ACHN (cell line): ENCODE measurements around the gene MYO3A.

Source experiments
- DNase-seq: peaks from one replicate; pipeline ENCODE4 v3.0.0-alpha.2; 2015
- in situ Hi-C: cut with HindIII; loops from 2 replicates; pipeline ENCODE4 v1.10.0; 2017; ENCODE audit warnings: low sequenced_read_pairs, low pct_ligation_motif_present, low pct_unique_long_range_greater_than_20kb

Gene MYO3A, protein sequence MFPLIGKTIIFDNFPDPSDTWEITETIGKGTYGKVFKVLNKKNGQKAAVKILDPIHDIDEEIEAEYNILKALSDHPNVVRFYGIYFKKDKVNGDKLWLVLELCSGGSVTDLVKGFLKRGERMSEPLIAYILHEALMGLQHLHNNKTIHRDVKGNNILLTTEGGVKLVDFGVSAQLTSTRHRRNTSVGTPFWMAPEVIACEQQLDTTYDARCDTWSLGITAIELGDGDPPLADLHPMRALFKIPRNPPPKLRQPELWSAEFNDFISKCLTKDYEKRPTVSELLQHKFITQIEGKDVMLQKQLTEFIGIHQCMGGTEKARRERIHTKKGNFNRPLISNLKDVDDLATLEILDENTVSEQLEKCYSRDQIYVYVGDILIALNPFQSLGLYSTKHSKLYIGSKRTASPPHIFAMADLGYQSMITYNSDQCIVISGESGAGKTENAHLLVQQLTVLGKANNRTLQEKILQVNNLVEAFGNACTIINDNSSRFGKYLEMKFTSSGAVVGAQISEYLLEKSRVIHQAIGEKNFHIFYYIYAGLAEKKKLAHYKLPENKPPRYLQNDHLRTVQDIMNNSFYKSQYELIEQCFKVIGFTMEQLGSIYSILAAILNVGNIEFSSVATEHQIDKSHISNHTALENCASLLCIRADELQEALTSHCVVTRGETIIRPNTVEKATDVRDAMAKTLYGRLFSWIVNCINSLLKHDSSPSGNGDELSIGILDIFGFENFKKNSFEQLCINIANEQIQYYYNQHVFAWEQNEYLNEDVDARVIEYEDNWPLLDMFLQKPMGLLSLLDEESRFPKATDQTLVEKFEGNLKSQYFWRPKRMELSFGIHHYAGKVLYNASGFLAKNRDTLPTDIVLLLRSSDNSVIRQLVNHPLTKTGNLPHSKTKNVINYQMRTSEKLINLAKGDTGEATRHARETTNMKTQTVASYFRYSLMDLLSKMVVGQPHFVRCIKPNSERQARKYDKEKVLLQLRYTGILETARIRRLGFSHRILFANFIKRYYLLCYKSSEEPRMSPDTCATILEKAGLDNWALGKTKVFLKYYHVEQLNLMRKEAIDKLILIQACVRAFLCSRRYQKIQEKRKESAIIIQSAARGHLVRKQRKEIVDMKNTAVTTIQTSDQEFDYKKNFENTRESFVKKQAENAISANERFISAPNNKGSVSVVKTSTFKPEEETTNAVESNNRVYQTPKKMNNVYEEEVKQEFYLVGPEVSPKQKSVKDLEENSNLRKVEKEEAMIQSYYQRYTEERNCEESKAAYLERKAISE (N-terminal part only)

DNA sequence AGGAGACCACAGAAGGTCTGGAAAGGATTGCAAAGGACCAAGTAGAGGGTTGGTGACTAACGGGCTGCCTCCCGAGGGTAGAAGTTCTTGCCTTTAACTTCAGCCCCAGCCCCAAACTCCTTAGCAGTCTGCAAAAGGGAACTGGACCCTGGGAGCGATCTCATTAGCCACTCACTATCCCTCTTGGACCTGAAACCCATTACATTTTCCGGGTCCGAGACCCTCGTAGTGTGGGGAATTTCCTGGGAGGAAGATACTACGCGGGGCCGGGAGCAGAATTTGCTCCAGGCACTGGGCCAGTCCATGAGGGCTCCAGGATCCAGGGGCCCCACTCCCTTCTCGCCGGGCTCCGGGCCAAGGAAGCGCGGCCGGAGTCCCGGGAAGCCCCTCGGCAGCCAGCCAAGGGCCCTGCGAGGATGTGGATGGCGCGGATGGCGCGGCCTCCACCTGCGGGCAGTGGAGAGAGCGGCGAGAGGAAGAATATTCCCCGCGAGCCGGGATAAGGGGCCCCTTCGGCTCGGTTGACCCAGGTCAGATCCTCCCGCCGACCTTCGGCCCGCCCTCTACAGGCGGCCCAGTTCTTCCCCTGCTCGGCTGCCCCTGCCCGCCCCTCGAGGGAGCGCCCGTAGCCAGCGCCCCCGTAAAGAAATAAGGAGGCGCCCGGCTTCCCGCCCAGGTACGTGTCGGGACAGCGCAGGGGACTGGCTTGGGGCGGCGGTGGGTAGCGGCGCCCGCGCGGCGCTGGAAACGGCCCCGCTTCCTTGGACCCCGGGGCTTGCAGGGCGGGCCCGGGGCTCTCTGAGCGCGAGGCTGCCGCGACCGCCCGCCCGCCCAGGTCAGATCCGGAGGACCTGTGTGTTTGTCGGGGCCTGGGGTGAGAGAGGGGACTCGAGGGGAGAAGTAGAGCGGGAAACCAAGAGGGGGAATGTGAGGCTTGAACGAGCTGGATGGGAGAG, at the start of gene MYO3A:
Gene MYO3A, plus strand, starts transcription at position 577 of the 956 bp plus-strand sequence. CDS start 17,882 bp downstream, outside the sequence.
- no peak for DNase-seq
- in situ Hi-C loops: no loop called here

DNA sequence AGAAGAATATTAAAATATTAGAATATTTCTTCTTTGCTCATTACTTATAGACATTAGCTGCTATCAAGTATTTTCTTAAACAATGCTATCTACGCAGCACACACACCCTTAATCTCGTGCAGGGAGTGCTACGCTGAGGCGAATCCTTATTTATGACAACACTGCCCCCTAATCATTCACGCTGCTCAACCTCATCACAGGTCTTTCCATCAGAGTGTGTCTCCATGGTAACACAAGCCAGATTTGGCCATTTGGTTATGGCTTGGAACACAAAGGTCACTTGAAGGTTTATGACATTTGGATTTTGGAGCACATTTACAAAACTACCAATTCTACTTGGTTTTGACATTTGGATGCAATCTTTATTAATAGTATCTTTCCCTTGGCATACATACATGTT, 45.4 kb upstream of the MYO3A start:
- no peak for DNase-seq
- in situ Hi-C loops: no loop called here

DNA sequence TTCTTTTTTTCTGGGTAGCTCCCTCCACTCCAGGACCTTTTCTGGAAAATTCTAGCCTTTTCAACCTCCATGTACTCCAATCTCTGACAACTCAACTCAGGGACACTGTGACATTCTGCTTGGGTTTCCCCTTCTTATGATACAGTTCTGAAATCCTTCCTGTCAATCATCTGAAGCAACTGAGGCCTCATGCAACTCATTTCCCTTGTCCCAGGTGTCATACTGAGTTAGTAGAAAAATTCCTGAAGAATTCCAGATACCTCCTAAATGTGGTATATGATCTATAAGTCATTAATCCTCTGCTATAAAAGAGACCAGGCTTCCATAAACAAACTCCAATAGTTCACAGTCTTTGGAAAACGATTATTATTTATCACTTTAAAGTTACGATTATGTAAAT, 43.0 kb upstream of the MYO3A start:
- DNase-seq: no peak
- in situ Hi-C loops: no loop called here

DNA sequence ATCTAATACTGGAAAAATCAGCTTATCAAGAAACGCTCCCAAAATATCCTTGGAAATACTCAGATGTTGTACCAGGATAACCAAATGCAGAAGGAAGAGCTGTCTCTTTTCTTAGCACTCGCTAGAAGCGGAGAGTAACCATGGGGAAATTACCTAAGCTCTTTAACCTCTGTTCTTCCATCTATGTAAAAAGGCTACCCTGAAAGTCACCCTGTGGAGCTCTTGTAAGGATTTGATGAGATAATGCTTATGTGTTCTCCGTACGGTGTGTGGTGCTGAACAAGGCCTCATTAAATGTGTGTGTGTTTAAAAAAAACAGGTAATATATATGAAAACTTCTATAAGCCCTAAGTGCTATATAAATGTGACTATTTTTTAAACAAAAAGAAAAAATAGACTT, 38.2 kb upstream of the MYO3A start:
- DNase-seq: no peak
- in situ Hi-C loops: no loop called here

DNA sequence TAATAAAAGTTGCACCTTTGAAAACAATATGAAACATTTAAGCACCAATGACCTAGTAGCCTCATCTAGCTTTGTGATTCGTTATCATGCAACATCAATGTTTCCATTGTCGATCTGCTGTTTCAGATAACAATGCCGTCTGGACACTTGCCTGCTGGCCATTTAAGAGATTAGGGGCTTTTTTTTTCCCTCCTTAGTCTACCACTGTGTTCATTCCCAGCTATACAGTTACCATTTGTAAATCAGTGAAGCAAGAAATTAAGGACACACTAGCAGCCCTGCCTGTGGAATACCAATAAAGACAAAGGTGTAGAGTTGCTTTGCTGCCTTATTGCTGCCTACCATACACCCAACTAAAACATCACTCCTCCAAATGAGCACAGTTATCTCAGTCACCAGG, 37.6 kb upstream of the MYO3A start:
- no peak for DNase-seq
- in situ Hi-C loops: no loop called here

DNA sequence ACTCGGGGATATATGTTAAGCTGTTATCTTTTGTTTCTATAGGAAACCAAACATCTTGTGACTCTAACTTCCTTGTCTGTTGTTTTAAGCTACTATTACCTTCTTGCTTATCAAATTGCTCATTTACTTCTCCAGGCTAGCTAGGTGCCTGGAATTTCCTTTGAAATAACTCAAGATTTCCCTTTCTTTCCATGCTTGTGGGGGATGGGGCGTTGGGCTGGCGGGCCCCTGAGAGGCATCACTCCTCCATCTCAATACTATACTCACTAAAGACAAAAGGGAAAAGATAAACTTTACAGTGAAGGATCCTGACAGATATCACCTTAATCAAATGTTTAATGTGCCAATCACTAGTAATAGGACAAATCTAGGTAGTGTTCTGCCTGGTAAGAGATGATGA, 34.7 kb upstream of the MYO3A start:
- in situ Hi-C loops: no loop called here
- DNase-seq: no peak

DNA sequence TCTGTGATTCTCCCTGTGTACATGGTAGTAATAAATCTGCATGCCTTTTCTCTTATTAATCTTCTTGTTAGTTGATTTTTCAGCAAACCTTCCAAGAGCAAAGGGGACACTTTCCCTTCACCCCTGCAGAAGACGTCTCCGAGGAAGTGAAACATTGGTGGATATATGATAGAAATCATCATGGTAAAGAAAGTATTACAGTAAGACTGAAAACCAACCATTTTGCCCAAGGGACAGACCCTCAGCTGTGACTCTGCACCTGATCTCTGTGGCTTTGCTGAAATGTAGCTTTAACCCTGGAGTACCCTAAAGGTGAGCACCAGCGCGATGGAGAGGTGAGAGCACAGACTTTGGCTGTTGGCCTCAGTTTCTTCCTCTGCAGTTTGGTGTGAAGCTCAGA, 32.8 kb upstream of the MYO3A start:
- no peak for DNase-seq
- in situ Hi-C loops: no loop called here

DNA sequence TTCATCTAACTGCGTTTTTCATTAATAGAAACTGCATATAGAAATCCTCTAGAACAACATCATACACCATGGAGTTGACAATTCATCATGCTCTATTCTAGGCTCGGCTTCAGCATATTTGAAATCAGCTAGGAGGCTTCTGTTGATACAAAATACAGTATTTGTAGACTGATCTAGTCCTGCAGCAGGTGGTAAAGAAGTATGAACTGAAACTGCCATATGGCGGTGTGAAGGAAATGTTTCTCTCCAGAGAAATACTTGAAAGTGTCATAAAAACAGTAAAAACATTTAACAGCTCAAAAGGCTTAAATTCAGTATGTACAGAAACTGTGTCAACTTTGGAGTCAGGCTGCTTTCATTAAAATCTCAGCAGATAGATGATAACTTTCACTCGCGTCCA, 32.0 kb upstream of the MYO3A start:
- in situ Hi-C loops: no loop called here
- DNase-seq: no peak

DNA sequence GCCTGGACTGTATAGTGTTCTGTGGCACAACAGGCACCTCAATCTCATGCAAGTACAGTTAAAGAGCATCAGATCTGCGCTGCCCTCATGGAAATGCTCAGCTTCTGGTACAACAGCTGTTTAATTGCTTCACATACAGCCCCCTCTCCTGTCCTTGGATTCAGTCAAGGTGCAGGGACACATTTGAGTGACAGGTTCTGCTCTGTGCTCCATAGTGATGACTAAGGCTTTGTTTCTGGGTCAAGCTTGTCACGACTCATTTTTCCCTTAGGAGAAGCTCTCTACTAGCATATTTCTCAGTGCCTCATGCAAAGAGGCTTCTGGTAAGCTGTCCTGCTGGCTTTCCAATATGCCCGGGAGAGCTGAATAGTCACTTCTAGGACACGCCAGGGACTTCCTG, 26.8 kb upstream of the MYO3A start:
- in situ Hi-C loops: no loop called here
- no peak for DNase-seq

DNA sequence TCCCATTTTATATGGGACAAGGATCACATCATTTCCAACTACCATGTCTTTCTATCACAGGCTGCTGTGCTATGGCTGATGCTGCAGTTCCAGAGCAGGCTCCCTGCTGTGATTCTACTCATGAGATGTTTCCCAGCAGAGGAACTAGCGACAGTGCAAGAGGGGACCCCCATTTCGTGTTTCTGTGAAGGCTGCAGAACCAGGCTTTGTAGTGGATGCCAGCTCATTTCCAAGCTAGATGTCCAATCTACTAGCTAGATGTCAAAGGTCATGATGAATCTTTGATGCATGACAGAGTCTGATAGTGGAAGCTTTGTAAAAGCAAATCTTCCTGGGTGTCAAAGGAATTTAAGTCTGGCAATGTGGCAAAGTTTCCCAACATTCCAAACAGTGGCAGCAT, 21.2 kb upstream of the MYO3A start:
- DNase-seq: no peak
- in situ Hi-C loops: no loop called here

DNA sequence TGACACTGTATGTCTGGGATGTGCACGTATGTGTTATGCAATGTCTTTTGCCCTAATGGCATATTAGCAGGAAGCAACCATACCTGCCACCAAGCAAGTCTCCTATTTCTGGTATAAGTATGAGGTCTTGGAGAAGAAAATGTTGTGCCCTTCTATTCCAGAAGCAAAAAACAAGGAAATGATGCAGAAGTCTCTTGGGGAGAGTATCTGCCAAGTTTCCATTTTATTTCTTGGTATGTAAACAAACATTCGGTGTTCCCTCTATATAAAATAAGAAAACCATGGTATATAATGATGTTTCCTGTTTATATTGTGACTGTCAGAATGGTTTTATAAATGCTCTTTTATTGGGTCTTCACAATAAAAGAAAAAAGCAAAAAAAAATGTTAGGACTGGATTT, 19.3 kb upstream of the MYO3A start:
- no peak for DNase-seq
- in situ Hi-C loops: no loop called here

DNA sequence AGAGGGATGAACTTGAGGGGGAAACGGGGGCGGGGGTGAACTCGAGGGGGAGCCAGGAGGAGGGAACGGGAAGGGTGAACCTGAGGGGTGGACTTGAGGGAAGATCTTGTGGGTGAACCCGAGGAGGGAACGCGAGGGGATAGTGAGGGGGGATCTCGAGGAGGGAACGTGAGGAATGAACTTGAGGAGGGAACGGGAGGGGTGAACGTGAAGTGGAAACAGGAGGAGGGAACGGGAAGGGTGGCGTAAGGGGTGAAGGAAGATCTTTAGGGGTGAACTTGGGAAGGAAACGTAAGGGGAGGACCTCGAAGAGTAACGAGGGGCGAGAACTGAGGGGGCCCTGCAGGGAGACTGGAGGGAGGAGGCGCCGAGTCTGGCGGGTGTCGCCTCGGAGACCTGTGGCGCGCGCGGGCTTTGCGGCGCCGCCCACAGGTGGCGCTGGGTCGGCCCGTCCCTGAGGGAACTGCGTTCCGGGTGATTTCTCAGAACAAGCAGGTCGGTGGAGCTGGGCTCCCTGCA, 651 bp downstream of the MYO3A start:
- in situ Hi-C loops: no loop called here
- peak; percentile 21 for DNase-seq

DNA sequence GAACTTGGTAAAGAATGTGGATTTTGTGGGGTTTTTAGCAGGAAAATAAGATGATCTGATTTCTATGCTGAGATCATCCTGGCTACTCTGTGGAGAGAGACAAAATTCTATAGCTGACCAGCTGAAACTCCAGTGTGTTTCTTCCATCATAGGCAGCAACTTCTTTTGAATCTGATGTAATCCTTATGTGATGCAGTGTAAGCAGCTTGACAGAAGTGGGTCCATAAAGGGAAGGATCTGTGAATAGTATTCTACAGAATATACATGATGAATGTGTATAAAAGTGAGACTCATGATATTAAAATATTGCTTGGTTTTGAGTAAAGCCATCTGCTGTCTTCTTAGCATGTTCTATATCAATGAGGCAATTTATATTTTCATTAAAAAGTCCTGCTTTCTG, 4.4 kb downstream of the MYO3A start:
- DNase-seq: no peak
- in situ Hi-C loops: no loop called here

DNA sequence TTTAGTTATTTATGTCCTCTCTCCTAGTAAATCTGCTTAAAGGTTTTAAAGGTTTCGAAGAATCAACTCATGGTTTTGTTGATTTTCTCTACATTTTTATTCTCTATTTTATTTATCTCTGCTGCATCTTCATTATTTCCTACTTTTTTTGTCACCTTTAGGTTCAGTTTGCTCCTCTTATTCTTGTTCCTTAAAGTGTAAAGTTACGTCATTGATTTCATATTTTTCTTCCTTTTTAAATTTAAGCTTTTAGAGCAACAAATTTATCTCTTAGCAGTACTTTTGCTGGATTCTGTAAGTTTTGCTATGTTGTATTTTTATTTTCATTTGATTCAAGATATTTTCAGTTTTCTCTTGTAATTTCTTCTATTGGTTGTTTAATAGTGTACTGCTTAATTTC, 10.7 kb downstream of the MYO3A start:
- no peak for DNase-seq
- in situ Hi-C loops: no loop called here

DNA sequence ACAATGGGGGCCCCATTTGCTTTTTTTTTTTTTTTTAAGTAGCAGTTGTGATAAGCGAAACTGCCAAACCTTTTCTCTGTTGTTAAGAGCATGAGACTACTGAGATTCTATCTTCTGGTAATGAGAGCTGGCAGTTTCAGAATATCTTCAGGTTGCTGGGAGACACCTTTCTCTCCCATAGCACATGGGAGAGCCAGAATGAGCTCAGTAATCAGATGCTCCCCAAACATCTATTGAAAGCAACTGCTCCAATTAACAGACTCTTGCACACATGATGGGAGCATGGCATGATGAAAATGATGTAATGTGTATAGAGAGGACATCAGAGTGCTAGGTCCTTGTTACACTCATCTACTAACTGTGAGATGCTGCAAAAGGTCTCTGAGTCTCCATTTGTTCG, 18.8 kb downstream of the MYO3A start:
- DNase-seq: no peak
- in situ Hi-C loops: no loop called here

DNA sequence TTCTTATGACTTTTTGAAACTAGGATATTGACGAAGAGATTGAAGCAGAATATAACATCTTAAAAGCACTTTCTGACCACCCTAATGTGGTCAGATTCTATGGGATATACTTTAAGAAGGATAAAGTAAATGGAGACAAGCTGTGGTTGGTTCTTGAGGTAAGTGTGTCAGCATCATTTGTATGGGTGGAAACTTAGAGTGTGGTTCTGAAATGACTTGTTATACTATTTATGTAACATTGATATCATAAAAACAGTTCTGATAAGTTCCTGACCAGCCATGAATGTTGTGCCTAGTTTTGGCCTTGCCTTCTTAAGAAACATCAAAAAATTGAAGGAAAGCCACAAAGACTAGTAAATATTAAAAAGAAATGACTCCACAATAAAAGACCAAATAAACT, 20.8 kb downstream of the MYO3A start:
- in situ Hi-C loops: no loop called here
- DNase-seq: no peak

DNA sequence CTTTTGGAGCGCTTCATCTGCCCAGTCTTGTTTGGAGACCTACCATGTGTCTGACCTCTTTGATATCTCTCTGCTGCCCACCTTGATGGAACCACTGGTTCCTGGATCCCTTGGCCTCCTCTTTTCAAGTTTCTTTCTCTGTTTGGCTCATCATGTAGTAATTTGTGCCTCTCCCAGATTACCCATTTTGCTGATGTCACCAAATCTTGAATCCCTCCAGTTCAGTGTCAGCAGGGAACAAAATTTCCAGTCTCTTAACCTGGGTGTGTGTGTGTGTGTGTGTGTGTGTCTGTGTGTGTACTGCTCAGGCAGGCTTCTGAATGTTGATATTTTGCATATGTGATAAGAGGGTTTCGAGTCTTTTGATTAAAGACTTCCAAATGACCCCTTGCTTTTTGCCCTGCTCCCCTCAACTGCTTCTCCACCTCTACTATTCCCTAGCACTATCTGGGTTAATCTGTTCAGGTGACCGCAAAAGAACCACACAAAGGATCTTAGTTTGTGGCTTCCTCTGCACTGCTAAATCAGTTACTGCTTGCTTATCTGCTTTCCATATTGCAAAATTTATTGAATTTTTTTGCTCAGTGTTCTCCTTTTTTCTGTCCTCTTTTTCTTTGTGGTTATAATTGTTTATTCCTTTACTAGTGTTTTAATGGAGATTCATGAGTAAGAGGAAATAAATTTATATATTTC, 25.7 kb downstream of the MYO3A start:
- DNase-seq: no peak
- in situ Hi-C loops: no loop called here
